ENCODE measurements around the gene PIEZO2. TPM values are rescaled to one million over a fixed set of nuclear protein-coding genes. Genes with fewer than 3 reads are reported as not detected.

The PIEZO2 gene
- total and polyA plus RNA-seq, 7 donors, result 1.4 to 35.2 (median 25.1) TPM; not detected in 1

DNA sequence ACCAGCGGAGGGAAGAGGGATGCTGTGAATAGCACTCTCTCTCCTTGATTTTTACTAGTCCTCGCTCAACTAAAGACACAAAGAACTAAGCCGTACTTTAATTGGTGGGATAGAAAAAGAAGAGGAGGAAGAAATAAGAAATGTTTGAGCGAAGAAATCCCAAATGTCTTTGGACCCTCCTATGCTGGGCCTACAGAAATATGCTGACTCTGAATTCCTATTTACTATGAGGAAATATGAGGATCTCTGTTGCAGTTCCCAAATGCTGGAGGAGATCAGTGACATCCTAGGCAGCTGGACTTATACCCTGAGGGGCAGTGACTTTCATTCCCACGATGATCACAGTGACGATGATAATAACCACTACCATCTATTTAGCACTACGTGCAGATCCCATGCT, 16.6 kb upstream of the PIEZO2 start:
- Histone ChIP-seq H3K4me3 (no peak overlapping the region), H3K36me3 (no peaks in the 10 kb centered on the region)

DNA sequence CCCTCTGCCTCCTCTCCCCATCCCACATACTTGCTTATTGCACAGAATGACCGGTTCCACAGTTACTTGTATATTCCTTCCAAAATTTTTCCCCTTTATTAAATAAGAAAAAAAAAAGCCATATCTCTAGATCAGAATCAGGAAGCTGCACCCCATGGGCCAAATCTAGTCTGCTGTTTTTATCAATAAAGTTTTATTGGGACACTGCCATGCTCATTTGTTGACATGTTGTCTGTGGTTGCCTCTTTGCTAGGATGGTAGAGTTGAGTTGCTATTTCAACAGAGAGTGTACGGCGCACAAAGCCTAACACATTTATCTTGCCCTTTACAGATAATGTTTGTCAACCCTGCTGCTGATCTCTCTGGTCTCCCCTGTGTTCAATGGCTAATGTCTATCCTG, 15.8 kb upstream of the PIEZO2 start:
- TF ChIP-seq EP300 (IDR thresholded peaks at IDR 0.05) (no peak), POLR2AphosphoS5 (IDR thresholded peaks at IDR 0.05) (no peak), POLR2A (IDR thresholded peaks at IDR 0.05) (no peak)
- TF ChIP-seq, protein P1, sequence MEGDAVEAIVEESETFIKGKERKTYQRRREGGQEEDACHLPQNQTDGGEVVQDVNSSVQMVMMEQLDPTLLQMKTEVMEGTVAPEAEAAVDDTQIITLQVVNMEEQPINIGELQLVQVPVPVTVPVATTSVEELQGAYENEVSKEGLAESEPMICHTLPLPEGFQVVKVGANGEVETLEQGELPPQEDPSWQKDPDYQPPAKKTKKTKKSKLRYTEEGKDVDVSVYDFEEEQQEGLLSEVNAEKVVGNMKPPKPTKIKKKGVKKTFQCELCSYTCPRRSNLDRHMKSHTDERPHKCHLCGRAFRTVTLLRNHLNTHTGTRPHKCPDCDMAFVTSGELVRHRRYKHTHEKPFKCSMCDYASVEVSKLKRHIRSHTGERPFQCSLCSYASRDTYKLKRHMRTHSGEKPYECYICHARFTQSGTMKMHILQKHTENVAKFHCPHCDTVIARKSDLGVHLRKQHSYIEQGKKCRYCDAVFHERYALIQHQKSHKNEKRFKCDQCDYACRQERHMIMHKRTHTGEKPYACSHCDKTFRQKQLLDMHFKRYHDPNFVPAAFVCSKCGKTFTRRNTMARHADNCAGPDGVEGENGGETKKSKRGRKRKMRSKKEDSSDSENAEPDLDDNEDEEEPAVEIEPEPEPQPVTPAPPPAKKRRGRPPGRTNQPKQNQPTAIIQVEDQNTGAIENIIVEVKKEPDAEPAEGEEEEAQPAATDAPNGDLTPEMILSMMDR (IDR thresholded peaks at IDR 0.05), result no peak
- Histone ChIP-seq H3K4me3 (no peak overlapping the region), H3K27ac (no peak overlapping the region), H3K4me1 (no peaks in the 10 kb centered on the region), H3K9me3 (no peaks in the 10 kb centered on the region), H3K36me3 (no peaks in the 10 kb centered on the region), H3K27me3 (no peaks in the 10 kb centered on the region)
- 95 to 96% methylated on average over 3 of the region's 3 CpGs for WGBS, 2 donors
- intact Hi-C loops (cut with DNase I), result no loop called here
- DNase-seq, result no peak

More for the DNA sequence above, 16.6 kb upstream of the PIEZO2 start:
- Histone ChIP-seq H3K9me3 (no peaks in the 10 kb centered on the region), H3K27me3 (no peaks in the 10 kb centered on the region), H3K4me1 (no peaks in the 10 kb centered on the region), H3K27ac (no peak overlapping the region)
- no peak for TF ChIP-seq POLR2A (IDR thresholded peaks at IDR 0.05)
- TF ChIP-seq, protein P1 (IDR thresholded peaks at IDR 0.05), result no peak
- TF ChIP-seq EP300 (IDR thresholded peaks at IDR 0.05), result no peak
- TF ChIP-seq POLR2AphosphoS5 (IDR thresholded peaks at IDR 0.05), result no peak
- no peak for DNase-seq
- intact Hi-C loops (cut with DNase I), result no loop called here
- whole genome bisulfite sequencing, 2 donors, result 94% methylated on average over 7 of the region's 7 CpGs

DNA sequence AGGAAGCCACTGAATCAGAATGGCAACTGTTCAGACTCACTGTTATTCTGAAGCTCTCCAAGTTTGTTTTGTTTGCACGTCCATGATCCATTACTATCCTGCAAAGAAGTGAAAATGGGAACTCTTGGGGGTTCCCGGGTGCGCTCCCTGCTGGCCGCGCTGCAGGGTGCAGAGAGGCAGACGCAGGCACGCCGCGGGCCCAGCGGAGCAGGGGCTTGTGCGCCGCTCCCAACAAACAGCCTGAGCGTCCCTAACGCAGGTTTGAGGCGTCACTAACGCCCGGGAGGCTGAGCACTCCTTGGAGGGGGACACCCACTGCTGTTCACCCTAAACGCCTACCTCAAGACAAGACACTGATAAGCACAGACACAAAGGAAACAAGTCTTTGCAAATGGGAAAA, 14.3 kb upstream of the PIEZO2 start:
- TF ChIP-seq, protein P1 (IDR thresholded peaks at IDR 0.05), result peak in 2 of 4 experiments; percentile 5 to 35
- no peak for TF ChIP-seq EP300 (IDR thresholded peaks at IDR 0.05)
- WGBS, 2 donors, result 16 to 19% methylated on average over 18 of the region's 18 CpGs

DNA sequence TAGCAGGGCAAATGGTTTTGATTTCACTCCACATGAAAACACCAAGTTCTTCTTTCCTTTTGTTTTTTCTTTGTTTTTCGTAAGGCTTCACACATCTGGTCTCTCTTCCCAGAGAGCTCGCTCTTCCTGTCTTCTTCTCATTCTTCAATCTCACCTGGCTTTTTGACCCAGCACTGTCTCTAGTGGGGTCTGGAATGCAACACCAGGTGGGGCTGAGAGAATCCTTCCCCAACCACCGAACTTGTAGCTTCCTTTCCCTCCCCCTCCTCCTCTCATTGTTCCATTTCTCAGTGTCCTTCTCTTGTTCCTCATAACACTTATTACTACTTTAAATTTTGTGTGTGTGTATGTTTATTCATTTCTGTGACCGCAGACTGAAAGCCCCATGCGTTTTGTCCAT, 13.5 kb upstream of the PIEZO2 start:
- WGBS, 2 donors, result 66 to 77% methylated on average over 5 of the region's 5 CpGs
- no peaks in the 10 kb centered on the region for H3K9me3 ChIP-seq
- no peaks in the 10 kb centered on the region for H3K36me3 ChIP-seq
- intact Hi-C loops (cut with DNase I), result no loop called here
- H3K27me3 ChIP-seq, result no peaks in the 10 kb centered on the region
- TF ChIP-seq POLR2A (IDR thresholded peaks at IDR 0.05) (no peak), EP300 (IDR thresholded peaks at IDR 0.05) (no peak), POLR2AphosphoS5 (IDR thresholded peaks at IDR 0.05) (no peak)
- TF ChIP-seq, protein P1 (IDR thresholded peaks at IDR 0.05), result no peak
- H3K4me1 ChIP-seq, result no peaks in the 10 kb centered on the region
- H3K4me3 ChIP-seq, result no peak overlapping the region
- no peak overlapping the region for H3K27ac ChIP-seq
- DNase-seq, result no peak

More for the DNA sequence above, 14.3 kb upstream of the PIEZO2 start:
- Histone ChIP-seq H3K27ac (no peak overlapping the region), H3K36me3 (no peaks in the 10 kb centered on the region), H3K27me3 (no peaks in the 10 kb centered on the region), H3K4me1 (no peaks in the 10 kb centered on the region), H3K4me3 (no peak overlapping the region), H3K9me3 (no peaks in the 10 kb centered on the region)
- DNase-seq, result no peak
- intact Hi-C loops (cut with DNase I), result no loop called here

DNA sequence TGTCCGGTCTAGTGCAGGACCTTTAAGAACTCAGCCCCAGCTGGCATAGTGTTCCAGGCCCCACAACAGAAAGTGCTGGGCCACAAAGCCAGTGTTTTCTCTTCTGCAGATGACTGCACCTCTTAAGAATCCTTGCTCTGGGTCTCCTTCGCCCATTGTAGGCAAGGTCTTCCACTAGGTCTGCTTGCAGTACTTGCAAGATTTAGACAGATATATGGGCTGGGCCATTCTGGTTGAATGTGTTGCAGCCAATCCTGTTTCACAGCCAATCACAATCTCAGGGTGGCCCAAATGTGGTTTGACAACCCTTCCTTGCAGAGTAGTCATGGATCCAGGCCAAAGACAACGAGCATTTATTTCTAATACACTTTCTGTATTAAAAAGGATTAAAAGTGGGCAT, 13.1 kb upstream of the PIEZO2 start:
- Histone ChIP-seq H3K27ac (no peak overlapping the region), H3K4me3 (no peak overlapping the region), H3K36me3 (no peaks in the 10 kb centered on the region), H3K9me3 (no peaks in the 10 kb centered on the region), H3K4me1 (no peaks in the 10 kb centered on the region), H3K27me3 (no peaks in the 10 kb centered on the region)
- no peak for DNase-seq
- TF ChIP-seq, protein P1 (IDR thresholded peaks at IDR 0.05), result no peak
- no peak for TF ChIP-seq EP300 (IDR thresholded peaks at IDR 0.05)
- no peak for TF ChIP-seq POLR2AphosphoS5 (IDR thresholded peaks at IDR 0.05)
- no peak for TF ChIP-seq POLR2A (IDR thresholded peaks at IDR 0.05)
- intact Hi-C loops (cut with DNase I), result no loop called here
- 81 to 89% methylated on average over 3 of the region's 3 CpGs for WGBS, 2 donors
